ENCODE measurements around the gene DDX52.

DDX52 gene

GRCh38 chr17:37574427-37574826 lies 68.8 kb downstream of the DDX52 start:
- Histone ChIP-seq H3K27me3 (replicated peaks; ENCODE audit: control insufficient read depth, insufficient read depth, low read length) (no peaks in the 10 kb centered on the region), H3K9me3 (ENCODE audit: control insufficient read depth, low read length) (no peaks in the 10 kb centered on the region), H3K4me1 (ENCODE audit: control insufficient read depth, insufficient read depth, low read length) (no peaks in the 10 kb centered on the region), H3K36me3 (ENCODE audit: control insufficient read depth, insufficient read depth, low read length, severe bottlenecking) (peaks cover 81% of the 10 kb centered on the region), H3K9ac (ENCODE audit: low read length) (no peak overlapping the region), H3K4me3 (ENCODE audit: low read length) (no peak overlapping the region)
- no peak for DNase-seq (ENCODE audit: low read depth)

GRCh38 chr17:37571674-37572073 lies 71.6 kb downstream of the DDX52 start:
- Histone ChIP-seq H3K36me3 (ENCODE audit: control insufficient read depth, insufficient read depth, low read length, severe bottlenecking) (peaks cover 88% of the 10 kb centered on the region), H3K27me3 (replicated peaks; ENCODE audit: control insufficient read depth, insufficient read depth, low read length) (no peaks in the 10 kb centered on the region), H3K9me3 (ENCODE audit: control insufficient read depth, low read length) (no peaks in the 10 kb centered on the region), H3K4me3 (ENCODE audit: low read length) (no peak overlapping the region), H3K9ac (ENCODE audit: low read length) (no peak overlapping the region), H3K4me1 (ENCODE audit: control insufficient read depth, insufficient read depth, low read length) (no peaks in the 10 kb centered on the region)
- no peak for DNase-seq (ENCODE audit: low read depth)

- Histone ChIP-seq H3K36me3 (ENCODE audit: control insufficient read depth, insufficient read depth, low read length, severe bottlenecking) (peaks cover 82% of the 10 kb centered on the region), H3K9ac (ENCODE audit: low read length) (no peak overlapping the region), H3K4me1 (ENCODE audit: control insufficient read depth, insufficient read depth, low read length) (no peaks in the 10 kb centered on the region), H3K4me3 (ENCODE audit: low read length) (no peak overlapping the region), H3K9me3 (ENCODE audit: control insufficient read depth, low read length) (no peaks in the 10 kb centered on the region), H3K27me3 (replicated peaks; ENCODE audit: control insufficient read depth, insufficient read depth, low read length) (no peaks in the 10 kb centered on the region)
- peak; percentile 55 for DNase-seq (ENCODE audit: low read depth)
Observed at GRCh38 chr17:37570527-37571093, 72.6 kb downstream of the DDX52 start.

GRCh38 chr17:37568350-37569053 lies 74.7 kb downstream of the DDX52 start:
- H3K9me3 ChIP-seq (ENCODE audit: control insufficient read depth, low read length), result no peaks in the 10 kb centered on the region
- no peak overlapping the region for H3K9ac ChIP-seq (ENCODE audit: low read length)
- no peaks in the 10 kb centered on the region for H3K27me3 ChIP-seq (replicated peaks; ENCODE audit: control insufficient read depth, insufficient read depth, low read length)
- peaks cover 81% of the 10 kb centered on the region for H3K36me3 ChIP-seq (ENCODE audit: control insufficient read depth, insufficient read depth, low read length, severe bottlenecking)
- H3K4me1 ChIP-seq (ENCODE audit: control insufficient read depth, insufficient read depth, low read length), result no peaks in the 10 kb centered on the region
- H3K4me3 ChIP-seq (ENCODE audit: low read length), result no peak overlapping the region
- DNase-seq (ENCODE audit: low read depth), result no peak

- H3K9me3 ChIP-seq (ENCODE audit: control insufficient read depth, low read length), result no peaks in the 10 kb centered on the region
- no peak for DNase-seq (ENCODE audit: low read depth)
- no peaks in the 10 kb centered on the region for H3K27me3 ChIP-seq (replicated peaks; ENCODE audit: control insufficient read depth, insufficient read depth, low read length)
- no peak overlapping the region for H3K9ac ChIP-seq (ENCODE audit: low read length)
- no peak overlapping the region for H3K4me3 ChIP-seq (ENCODE audit: low read length)
- peaks cover 75% of the 10 kb centered on the region for H3K36me3 ChIP-seq (ENCODE audit: control insufficient read depth, insufficient read depth, low read length, severe bottlenecking)
- H3K4me1 ChIP-seq (ENCODE audit: control insufficient read depth, insufficient read depth, low read length), result no peaks in the 10 kb centered on the region
Observed at GRCh38 chr17:37567538-37567937, 75.7 kb downstream of the DDX52 start.

GRCh38 chr17:37567137-37567536 lies 76.1 kb downstream of the DDX52 start:
- DNase-seq (ENCODE audit: low read depth), result no peak
- peaks cover 77% of the 10 kb centered on the region for H3K36me3 ChIP-seq (ENCODE audit: control insufficient read depth, insufficient read depth, low read length, severe bottlenecking)
- no peaks in the 10 kb centered on the region for H3K4me1 ChIP-seq (ENCODE audit: control insufficient read depth, insufficient read depth, low read length)
- H3K9me3 ChIP-seq (ENCODE audit: control insufficient read depth, low read length), result no peaks in the 10 kb centered on the region
- no peaks in the 10 kb centered on the region for H3K27me3 ChIP-seq (replicated peaks; ENCODE audit: control insufficient read depth, insufficient read depth, low read length)
- H3K4me3 ChIP-seq (ENCODE audit: low read length), result no peak overlapping the region
- H3K9ac ChIP-seq (ENCODE audit: low read length), result no peak overlapping the region

GRCh38 chr17:37564252-37564651 lies 79.0 kb downstream of the DDX52 start:
- DNase-seq (ENCODE audit: low read depth), result no peak
- H3K9me3 ChIP-seq (ENCODE audit: control insufficient read depth, low read length), result no peaks in the 10 kb centered on the region
- H3K4me1 ChIP-seq (ENCODE audit: control insufficient read depth, insufficient read depth, low read length), result no peaks in the 10 kb centered on the region
- peaks cover 77% of the 10 kb centered on the region for H3K36me3 ChIP-seq (ENCODE audit: control insufficient read depth, insufficient read depth, low read length, severe bottlenecking)
- H3K4me3 ChIP-seq (ENCODE audit: low read length), result no peak overlapping the region
- no peak overlapping the region for H3K9ac ChIP-seq (ENCODE audit: low read length)
- no peaks in the 10 kb centered on the region for H3K27me3 ChIP-seq (replicated peaks; ENCODE audit: control insufficient read depth, insufficient read depth, low read length)

- Histone ChIP-seq H3K36me3 (ENCODE audit: control insufficient read depth, insufficient read depth, low read length, severe bottlenecking) (peaks cover 77% of the 10 kb centered on the region), H3K27me3 (replicated peaks; ENCODE audit: control insufficient read depth, insufficient read depth, low read length) (no peaks in the 10 kb centered on the region), H3K4me3 (ENCODE audit: low read length) (no peak overlapping the region), H3K9me3 (ENCODE audit: control insufficient read depth, low read length) (no peaks in the 10 kb centered on the region), H3K9ac (ENCODE audit: low read length) (no peak overlapping the region), H3K4me1 (ENCODE audit: control insufficient read depth, insufficient read depth, low read length) (no peaks in the 10 kb centered on the region)
- no peak for DNase-seq (ENCODE audit: low read depth)
Observed at GRCh38 chr17:37562016-37562745, 81.1 kb downstream of the DDX52 start.
